GM21515 (cell line): ENCODE results near the gene PIEZO1.

Experiments used
- ATAC-seq: cut with Tn5 transposase; IDR thresholded peaks from one replicate; pipeline ENCODE4 v1.9.1; 2021; ENCODE audit not compliant: unreplicated experiment

The PIEZO1 gene

DNA sequence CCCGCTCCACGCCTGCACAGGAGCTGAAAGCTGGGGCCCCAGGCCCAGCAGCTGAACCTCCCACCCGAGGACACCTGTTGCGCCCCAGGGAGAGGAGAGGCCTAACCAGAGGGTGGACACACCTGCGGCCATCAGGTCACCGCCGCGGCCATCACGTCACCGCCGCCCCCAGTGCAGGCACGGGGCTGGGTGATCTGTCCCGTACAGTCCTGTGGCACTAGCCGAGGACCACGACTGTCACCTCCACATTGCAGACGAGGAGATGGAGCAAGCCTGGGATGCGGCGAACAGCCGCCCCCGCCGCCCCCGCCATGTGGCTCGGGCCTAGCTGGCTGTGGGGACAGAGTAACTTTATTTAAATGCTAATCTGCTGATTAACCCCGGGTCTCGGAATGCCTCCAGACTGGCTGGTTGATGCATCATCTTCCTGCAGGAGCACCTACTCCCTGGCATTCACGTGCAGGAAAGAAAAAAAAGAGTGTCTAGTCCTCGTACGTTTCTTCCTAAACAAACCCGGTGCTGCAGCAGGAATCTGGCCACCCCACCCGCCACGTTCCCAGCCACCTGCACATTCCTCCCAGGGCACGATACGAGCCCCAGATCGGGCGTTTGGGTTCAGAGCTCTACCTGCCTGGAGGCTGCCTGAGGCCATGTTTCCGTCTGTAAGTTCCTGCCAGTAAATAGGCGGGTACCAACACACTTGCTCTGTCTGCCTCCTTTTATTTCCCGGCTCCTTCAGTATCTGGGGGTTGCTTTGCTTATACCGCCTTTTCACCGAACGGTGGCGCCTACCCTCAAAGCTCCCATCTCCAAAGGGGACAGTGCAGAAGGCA lies 29.9 kb downstream of the PIEZO1 start:
- no peak for ATAC-seq

DNA sequence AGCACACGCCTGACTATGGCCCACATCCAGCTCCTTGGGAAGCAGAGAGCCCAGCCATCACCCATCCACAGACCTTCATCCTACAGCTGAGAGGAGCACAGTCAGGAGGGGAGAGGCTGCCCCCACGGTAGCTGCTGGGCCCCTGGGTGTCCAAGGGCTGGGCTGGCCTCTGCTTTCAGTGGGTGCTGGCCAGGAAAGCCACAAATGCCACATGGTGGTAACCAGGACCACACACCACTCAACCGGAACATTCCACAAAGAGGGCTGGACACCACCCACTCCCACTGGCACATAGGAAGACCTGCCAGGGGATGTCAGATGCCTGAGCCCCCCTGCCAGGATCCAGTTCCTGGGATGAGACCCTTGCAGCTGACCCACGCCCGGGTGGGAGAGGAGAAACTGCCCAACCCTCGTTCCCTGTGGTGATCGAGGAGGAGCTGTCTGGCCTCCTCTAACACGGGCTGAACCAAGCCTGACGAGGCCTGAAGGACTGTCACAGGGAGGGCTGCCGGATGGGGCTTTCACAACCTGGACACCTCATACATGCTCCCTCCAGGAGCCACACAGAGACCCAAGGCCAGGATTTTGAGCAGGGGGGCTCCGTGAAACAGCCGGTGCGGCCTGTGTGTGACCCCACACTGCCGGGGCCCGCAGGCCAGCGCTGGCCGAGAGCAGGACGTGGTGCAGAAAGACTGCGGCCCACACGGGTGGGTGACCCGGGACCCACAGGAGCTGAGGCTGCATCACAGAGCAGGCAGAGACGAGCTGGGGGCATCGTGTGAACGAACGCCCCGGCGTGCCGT lies 30.7 kb downstream of the PIEZO1 start:
- no peak for ATAC-seq

DNA sequence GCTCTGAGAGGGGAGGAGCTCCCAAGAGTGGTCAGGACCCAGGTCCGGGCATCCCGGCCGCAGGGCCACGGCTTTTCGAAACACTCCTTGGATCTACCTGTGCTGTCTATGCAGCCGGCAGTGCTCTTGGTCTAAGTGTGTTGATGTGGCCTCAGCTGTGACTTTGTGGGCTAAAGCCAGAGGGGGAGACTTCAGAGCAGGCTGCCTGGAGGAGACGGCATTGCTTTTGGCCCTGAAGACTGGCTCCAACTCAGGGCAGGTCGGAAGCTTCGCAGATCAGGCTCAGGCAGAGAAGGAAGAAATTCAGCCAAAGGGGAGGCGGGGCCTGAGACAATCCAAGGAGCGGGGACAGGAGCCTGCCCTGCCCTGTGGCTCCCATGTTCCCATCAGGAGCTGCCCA lies 31.4 kb downstream of the PIEZO1 start:
- no peak for ATAC-seq

DNA sequence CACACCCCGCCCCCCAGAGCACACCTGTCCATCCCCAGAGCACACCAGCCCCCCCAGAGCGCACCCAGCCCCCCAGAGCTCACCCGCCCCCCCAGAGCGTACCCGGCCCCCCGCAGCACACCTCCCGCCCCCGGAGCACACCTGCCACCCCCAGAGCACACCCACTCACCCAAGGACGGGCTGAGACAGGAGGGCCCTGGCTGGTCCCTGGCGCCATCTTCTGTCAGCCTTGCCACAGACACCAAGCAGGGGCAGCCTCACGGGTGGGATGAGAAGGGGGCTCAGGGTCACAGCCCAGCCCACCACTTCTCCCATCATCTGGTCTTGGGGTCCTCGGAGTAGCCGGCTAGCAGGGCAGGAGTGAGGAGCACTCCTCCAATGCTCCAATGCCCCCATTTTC lies 31.8 kb downstream of the PIEZO1 start:
- ATAC-seq, result no peak

DNA sequence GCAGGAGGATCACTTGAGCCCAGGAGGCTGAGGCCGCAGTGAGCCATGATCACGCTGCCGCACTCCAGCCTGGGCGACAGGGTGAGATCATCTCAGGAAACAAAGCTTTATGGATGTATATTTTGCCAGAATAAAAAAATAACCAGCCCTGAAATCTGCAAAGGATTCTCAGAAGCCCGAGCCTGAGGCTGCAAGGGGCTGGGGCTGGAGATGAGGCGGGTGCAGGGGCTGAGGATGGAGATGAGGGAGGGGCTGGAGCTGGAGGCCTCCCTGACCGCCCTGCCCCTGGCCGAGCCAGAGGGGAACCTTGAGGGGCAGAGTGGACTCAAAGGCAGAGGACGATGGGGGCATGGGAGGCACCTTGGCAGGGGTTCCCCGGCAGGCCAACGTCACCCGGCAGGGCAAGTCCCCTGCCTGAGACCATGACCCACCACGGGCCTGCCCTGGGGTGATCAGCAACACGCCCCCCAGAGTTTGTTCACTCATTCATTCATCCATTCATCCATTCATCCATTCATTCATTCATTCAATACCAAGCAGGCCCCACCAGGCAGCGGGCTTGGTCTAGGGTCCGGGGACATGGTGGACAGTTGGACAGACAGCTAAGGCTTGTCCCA lies 32.5 kb downstream of the PIEZO1 start:
- ATAC-seq, result no peak

DNA sequence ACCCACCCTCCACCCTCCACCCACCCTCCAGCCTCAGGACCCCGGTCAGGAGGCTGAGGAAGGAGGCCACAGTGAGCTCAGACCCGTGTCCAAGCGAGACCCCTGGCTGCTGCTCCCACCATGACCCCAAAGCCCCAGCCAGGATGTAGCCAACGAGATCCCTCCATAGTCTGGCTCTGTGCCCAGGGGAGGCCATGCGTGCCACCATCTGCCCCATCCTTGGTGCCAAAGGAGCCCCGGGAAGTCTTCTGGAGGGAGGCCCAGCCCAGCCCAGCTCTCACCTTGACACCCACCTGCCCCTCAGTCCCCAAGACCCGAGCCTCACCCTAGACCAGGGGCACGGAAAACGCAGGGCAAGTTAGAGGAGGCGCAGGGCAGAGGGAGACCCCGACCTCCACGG lies 34.2 kb downstream of the PIEZO1 start:
- ATAC-seq, result no peak

DNA sequence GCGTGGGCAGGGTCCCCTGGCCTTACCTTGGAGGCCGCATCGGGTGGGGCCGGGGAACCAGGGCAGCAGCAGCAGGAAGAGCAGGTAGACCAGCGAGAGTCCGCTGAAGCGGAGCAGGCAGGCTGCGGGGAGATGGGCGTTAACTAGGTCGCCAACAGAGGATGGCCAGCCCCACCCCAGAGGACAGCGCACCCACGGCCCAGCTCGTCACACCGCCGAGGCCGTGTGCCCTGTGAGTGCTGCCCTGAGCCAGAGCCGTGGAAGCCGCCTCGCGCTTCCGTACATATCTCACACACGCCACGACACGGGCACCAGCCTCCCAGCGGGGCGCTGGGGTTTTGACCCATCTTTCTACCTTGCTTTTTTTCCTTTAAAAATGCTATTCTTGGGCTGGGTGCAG lies 35.7 kb downstream of the PIEZO1 start:
- ATAC-seq, result no peak

DNA sequence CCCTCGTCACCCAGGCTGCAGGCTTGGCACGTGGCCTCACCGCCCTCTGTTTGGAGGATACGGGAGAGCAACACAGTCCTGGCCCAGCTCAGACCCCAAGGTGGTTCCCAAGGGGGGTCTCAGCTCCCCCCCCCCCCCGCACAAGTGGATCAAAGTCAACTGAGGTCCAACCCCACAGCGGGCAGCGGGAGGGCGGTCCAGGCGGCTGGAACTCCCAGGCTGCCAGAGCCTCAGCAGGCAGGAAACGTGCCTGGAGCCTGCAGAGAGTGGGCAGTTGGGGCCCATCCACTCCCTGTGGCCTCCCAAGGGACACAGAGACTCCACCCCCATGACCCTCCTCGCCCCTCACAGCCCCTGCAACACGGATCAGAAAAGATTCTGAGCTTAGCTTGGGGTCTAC lies 36.7 kb downstream of the PIEZO1 start:
- ATAC-seq, result no peak

DNA sequence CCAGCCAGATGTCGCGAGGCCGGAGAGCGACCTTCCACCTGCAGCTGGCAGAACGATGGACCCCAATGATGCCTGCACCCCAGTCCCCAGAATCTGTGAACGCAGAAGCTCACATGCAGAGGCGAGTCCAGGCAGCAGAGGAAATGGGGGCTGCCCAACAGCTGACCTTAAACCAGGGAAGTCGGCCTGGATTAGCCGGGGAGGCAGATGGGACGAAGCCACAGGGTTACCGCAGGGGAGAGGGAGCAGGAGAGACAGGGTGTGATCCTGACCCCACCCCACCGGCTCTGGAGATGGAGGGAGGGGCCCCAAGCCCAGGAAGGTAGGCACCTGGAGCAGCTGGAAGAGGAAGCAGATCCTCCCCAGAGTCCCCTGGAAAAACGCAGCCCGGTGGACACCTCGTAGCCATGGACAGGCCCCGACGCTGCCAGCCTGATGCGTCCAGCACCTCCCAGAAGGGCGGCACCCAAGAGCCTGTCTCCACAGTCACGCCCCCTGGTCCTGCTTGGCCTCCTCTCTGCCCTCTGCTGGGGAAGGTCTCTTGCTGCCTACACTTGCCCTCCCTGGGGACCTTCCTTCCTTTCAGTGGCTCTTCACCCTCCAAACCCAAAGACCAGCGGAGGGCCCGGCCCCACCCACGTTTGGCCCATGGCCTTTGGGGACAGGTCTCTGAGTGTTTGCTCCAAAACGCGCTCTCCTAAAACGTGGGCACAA lies 37.3 kb downstream of the PIEZO1 start:
- ATAC-seq, result no peak

DNA sequence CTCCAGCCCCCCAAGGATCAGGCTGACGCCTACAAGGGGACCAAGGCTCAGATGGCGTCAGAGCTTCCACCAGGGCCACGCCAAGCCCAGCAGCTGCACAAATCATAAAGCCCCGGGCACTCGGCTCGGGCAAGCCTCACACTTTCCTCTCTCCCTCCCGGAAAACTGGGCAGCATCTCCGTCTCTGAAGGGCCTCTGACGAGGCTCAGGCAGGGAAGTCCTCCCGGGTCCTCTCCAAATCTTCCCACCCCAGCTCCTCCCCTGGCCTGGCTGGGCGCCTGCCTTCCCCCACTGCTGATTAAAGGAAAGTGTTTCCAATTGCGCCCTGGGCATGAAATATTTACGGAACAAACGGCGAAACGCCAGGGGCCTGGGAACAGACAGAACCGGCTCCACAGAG lies 38.5 kb downstream of the PIEZO1 start:
- ATAC-seq, result no peak

DNA sequence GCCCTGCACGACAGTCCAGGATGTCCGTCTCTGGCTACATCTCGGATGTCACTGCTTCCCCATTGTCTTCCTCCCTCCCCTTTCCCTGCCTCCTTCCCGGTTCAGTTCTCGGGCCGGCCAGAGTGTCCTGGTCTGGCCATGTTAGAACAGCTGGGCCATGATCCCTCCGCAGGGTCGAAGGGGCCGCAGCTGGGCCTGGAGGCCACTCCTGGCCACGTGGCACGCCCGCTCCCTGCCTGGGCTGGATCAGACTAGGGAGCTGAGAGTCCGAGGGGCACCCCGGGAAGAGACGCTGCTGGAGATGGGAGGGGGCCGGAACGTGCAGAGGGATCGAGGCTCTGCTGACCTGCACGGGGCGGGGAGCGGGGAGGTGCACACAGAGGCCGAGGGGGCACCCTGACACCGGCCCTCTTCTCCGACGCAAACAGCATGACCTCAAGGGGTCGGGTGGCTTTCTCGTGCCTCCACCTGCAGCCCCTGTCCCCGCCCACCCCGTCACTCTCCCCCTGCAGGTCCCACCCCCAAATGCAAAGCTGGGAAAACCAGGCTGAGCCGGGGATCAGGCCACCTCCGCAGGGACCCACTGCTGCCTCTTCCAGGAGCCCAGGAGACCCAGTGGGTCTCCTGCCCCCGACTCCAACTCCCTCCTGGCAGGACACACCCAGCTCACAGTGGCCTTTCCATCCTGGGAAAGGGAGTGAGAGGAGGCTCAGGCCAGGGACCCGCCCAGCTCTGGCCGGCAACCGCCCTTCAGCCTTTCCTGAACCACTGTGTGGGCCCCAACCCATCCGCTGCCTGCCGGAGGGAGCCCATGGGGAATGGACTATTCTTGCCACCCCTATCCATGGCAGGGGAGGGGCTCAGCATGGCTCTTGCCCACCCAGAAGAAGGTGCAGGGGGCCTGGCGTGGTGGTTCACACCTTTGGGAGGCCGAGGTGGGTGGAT lies 40.2 kb downstream of the PIEZO1 start:
- ATAC-seq, result no peak

DNA sequence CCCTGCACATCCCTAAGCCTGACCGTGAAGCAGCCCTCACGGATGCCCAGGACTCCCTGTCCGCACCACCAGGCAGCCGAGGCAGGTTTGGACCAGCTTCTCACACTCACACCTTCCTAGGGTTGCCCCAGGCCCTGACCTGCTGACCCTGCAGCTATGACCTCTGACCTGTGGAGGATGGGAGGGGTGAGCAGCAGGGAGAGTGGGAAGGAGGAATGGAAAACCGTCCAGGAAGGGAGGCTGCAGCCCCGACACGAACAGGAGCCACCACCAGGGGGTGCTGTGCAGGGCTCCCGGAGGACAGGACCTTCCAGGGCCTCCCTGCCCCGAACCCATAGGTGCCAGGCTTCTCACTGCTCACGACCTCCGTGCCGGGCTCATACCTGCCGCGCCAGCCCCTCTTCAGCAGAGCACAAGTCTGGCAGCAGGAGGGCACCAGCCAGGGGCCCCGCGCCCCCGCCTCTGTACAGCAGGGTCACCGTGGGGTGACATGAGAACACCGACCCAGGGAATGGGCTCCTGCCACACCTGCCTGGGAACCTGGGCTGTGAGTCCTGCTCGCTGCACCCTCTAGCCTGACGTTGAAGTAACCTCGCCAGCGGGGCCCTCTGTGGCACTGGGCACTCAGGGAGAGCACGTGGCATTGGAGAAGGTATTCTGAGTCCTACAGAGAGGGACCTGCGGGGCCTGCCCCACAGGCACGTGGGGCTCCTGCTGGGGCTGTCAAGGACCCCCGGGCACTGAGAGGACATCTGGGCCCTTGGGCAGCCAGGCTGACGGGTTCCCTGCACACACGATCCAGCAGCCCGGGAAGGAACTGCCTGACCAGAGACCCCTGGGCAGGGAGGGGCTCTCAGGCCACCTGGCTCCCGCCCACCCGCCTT lies 41.1 kb downstream of the PIEZO1 start:
- no peak for ATAC-seq

DNA sequence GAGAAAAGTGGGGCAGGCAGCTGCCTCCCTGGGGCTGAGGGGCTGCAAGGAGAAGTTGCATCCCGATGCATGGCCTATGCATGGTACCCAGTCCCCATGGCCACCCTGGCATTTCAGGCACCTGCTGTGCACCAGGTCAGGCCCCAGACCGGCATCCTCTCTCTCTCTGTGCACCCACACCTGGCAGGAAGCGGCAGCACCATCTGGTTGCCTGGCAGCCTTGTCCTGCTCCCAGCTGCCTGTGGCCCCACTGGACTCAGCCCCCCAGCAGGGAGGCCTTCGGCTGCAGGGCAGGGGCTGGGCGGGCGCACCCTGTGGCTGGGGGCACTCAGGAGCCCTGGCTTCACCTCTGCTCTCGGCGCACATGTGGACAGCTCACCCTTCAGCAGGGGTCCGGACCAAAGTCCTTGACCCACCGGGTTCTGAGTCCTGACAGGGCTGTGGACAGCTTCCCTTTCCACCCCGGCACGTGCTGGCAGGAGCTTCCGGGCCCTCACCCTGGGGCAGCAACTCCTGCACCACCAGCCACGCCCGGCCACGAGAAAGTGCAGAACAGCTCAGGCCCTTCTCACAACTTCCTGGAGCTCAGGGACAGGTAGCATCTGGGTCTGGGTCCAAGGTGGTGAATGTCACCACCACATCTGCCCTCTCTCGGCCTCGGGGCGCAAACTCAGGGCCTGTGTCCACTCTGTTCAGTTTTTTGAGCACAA lies 42.0 kb downstream of the PIEZO1 start:
- ATAC-seq, result no peak

DNA sequence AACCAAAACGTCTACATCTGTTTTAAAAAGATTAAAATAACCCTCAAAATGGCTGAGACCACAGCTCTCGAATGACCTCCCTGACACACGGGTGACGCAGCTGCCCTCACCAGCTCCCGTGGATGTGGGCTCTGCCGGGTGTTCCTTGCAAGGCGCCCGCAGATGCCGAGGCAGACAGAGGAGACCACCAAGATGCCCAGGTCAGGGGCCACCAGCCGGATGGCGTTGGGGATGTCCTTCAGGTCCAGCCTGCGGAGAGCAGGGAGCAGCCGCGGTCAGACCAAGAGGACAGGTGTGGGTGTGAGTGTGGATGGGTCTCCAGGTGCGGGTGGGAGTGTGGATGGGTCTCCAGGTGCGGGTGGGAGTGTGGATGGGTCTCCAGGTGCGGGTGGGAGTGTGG lies 43.7 kb downstream of the PIEZO1 start:
- no peak for ATAC-seq

DNA sequence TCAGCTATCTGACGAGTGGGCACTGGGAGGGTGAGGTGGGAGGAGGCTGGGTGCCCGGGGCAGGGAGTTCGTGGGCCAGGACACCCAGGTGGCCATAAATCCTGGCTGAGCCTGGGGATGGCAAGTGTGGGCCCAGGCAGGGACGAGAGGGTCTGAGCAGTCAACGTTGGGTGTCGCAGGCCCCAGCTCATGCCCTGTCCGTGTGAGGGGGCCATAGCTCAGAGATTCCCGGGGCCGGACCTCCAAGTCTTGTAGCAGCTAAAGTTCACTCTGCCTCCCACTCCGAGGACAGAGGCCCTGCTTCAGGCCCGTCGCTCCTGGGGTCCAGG lies 44.3 kb downstream of the PIEZO1 start:
- ATAC-seq, result no peak

DNA sequence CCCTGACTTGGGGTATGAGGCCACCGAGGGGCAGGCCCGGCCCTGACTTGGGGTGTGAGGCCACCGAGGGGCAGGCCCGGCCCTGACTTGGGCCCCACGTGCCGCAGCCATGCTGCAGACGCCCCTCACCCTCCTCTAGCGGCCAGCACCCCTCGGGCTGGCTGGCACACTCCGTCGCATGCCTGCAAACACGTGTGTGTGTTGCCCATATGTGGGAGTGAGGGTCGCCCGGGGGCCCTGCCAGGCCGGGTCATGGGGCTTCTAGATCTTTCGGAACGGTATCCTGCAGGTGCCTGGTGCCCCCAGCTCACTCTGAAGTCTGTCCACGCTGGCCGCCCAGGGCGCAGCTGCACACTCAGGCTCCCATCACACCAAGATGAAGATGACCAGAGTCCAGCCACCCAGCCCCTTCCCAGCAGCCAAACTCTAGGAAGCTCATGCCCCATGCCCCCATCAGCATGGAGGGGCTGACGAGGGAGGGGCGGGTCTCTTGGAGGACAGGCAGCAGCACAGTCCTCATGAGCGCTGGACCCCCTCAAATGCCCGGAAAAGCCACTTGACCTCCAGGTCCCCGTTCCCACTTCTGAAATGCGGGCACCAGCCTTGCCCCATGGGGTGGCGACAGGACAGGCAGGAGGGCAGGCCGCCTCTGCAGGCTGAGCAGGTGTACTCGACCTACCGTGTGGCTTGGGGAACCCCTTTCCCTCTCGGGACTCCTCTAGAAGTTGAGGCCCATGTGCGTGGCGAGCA lies 44.9 kb downstream of the PIEZO1 start:
- no peak for ATAC-seq

DNA sequence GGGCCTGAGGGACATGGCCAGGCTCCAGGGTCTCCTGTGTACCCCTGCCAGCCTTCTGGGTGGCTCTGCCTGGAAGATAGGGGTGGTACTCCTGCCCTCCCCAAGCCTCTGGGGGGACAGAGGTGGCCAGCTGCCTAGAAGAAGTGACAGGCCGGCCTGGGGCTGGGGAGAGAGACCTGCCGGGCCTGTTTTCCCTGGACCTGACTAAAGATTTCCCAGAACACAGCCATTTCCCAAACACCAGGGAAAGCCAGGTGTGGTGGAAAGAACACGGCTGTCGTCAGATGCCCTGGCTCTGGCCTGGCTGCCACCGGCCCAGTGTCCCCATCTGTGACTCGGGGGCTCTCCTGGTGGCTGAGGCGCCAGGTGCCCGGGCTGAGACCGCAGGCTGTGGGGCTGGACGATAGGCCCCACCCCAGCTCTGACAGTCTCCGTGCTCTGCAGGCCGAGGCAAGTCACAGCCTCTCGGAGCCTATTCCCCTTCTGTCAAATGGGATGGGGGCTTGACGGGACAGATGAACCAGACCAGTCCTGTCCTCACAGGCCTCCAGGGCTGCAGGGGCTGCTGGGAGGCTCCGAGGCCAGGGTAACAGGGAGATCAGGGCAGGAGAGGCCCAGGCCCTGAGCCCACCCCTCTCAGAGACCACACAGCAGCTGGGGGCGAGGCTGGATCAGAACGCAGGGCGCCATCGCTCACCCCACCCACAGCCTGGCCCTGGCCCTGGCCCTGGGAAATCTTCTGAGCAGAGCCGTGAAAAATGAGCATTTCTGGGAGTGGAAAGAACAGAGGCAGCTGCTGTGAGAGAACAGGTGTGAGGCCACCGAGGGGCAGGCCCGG lies 45.7 kb downstream of the PIEZO1 start:
- ATAC-seq, result no peak
